Measurements from ENCODE around the gene KCTD13.
A peak's percentile ranks its signal among the peaks of the same experiment; 100 is the strongest.
"Not testable (repeated sequence)": the region's sequence is repeated elsewhere in the genome, so short reads cannot be mapped to it uniquely, and the experiment has no call there.

The KCTD13 gene

DNA sequence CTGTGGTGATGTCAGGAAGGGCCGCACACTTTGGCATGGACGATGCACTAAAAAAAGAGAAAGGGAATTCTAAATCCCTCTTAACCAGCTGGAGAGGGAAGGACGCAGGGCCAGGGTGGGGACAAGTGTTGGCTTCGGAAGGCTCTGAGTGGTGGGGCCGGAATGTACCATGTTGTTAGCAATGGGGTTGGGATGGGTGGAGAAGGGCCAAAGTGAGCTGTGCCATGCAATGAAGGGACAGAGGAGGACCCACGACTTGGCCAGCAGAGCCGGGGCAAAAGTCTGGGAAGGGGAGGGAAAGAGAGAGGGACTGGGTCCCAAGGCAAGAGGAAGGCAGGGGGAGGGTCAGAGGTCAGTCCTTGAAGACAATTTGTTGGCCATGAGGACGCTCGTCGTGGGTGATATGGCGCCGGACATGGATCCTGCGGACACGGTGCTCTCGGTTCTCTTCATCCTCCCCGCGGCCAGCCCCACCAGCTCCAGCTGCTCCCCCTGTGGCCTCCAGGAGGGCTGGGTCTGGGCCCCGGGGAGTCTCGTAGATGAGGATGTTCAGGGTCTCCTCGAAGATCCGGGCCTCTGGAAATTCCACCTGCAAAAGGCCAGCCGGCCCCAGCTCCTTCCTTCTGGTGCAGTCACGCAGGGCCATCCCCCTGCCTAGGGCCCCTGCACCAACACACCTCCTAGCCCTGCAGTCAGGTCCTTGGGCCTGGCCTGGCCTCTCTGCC lies 19.3 kb downstream of the KCTD13 start:
- DNase-seq: no peak

- no peak for DNase-seq
Observed at GRCh38 chr16:29905668-29906067, 20.4 kb downstream of the KCTD13 start.

DNA sequence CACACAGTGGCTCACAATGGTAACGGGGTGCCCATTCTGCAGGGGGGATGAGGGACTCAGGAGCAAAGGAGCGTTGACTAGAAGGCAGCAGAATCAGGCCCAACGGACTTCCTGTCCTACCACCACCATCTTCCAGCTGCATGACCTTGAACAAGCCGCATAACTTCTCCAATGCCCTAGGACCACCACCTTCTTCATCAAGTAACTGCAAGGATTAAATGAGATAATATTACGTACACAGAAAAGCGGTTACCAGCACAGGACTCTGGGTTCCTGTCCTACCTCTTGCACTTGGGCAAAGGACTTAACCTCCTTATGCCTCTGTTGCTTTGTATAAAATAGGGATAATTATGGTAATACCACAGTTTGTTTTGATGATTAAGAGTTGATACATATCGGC lies 21.1 kb downstream of the KCTD13 start:
- no peak for DNase-seq

GRCh38 chr16:29903590-29903989 lies 22.4 kb downstream of the KCTD13 start:
- DNase-seq: no peak

DNA sequence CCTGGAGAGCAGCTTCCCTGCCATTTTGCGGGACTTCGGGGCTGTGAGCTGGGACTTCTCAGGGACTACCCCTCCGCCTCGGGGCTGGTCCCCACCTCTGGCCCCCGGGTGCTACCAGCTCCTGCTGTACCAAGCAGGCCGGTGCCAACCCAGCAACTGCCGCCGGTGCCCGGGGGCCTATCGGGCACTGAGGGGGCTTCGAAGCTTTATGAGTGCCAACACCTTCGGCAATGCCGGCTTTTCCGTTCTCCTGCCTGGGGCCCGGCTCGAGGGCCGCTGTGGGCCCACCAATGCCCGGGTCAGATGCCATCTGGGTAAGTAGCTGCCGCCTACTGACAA lies 24.4 kb downstream of the KCTD13 start:
- no peak for DNase-seq

DNA sequence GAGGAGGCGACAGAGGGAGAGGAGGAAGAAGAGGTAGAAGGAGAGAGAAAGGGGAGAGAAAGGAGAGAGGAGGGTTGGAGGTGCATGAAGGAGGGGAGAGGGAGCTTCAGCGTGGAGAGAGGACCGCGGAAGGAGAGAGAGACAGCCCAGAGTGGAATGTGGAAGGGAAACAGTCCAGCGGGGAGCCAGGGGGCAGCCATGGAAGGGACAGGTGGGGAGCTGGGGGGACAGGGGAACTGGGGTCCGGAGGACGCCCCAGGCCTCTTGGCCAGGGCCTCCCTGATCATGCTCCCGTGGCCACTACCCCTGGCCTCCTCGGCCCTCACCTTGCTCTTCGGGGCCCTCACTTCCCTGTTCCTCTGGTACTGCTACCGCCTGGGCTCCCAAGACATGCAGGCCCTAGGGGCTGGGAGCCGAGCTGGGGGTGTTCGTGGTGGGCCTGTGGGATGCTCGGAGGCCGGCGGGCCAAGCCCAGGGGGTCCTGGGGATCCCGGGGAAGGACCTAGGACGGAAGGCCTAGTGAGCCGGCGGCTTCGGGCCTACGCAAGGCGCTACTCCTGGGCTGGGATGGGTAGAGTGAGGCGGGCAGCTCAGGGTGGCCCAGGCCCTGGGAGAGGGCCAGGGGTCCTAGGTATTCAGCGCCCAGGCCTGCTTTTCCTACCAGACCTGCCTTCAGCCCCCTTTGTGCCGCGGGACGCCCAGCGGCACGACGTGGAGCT lies 25.0 kb downstream of the KCTD13 start:
- no peak for DNase-seq

GRCh38 chr16:29900102-29900887 lies 25.7 kb downstream of the KCTD13 start, which contains the start of gene ASPHD1:
Gene ASPHD1 (plus strand): TSS chr16:29900488. CDS start chr16:29900972, 484 bp downstream.
- DNase-seq: peak; percentile 88

DNA sequence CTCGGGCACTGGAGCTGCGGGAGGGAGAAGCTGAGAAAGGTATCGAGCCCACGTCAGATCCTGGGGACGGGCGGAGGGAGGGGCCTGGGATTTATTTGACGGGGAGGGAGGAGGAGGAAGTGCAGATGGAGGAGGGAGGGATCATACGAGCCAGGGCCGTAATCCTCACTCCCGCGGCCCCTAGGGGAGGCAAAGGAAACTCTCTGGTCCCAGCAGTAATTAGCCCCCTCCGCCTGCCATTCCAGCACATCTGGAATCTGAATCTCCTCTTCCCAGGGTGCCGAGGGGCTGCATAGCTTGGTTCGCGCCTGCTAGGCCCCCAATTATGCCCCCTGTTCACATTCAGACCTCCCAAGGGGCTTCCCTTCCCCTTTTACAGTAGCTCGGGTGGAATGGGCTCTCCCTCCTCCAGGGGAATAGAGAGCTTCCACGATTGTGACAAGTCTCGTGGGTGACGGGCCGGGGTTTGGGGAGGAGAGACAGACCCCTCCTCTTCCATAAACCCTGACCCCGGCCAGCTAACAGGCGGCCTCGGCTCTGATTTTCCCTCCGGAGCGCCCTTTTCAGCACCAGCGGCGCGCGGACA lies 26.4 kb downstream of the KCTD13 start, which contains the start of gene SEZ6L2:
TSS of gene SEZ6L2 (minus strand) at position 35 of the 586 bp plus-strand sequence. CDS start 531 bp downstream, outside the sequence.
- DNase-seq: peak; percentile 74

GRCh38 chr16:29898804-29899515 lies 27.1 kb downstream of the KCTD13 start:
- DNase-seq: no peak

- no peak for DNase-seq
Observed at GRCh38 chr16:29898135-29898803, 27.8 kb downstream of the KCTD13 start.

DNA sequence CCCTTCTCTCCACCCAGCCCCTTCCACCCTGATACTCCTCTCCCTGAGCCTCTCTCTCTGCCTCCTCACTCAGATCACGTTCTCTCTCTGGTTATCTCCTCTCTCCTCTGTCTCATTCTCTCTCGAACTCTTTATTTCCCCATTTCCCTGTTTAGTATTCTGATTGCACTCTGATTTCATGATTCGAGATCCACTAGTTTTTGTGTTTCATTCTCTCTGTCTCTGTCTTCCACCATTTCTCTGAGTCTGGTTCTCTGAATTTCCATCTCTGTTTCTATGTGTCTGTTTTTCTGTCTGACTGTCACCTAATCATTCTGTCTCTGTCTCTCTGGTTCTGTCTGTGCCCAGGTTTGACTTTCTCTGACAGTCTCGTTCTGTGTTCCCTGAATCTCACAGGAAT lies 28.7 kb downstream of the KCTD13 start:
- no peak for DNase-seq

DNA sequence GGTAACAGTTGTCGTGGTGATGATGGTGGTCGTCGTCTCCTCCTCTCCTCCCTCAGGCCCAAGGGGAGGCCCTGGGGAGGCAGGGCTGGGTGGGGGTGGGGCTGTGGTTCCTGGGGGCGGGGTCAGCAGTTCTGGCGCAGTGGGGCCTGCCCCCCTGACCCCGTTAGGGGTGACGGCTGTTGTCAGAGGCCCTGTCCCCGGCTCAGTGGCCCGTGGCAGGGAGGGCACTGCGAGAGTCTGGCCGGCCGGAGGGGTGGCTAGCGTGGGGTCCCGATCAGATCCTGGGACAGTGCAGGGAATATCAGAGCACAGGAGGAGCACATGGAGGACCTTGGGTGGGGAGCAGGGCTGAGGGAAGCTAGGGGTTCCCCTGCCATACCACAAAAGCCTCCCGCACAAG lies 29.2 kb downstream of the KCTD13 start:
- no peak for DNase-seq

DNA sequence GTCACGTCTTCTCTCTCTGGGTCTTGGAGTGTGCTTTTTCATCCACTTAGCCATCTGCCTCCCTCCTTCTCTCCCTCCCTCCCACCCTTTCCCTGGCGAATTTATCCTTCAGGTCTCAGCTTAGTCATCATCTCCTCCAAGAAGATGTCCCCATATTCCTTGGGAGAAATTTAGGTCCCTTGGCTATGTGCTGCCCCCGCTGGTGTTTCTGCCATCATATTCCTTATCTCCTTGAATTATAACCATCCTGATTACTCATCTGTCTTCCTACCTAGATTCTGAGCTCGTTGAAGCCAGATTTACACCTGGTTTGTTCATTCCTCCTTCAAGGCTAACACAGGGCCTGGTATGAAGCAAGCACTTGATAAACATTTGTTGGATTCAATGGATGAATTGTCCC lies 31.7 kb downstream of the KCTD13 start:
- DNase-seq: no peak

DNA sequence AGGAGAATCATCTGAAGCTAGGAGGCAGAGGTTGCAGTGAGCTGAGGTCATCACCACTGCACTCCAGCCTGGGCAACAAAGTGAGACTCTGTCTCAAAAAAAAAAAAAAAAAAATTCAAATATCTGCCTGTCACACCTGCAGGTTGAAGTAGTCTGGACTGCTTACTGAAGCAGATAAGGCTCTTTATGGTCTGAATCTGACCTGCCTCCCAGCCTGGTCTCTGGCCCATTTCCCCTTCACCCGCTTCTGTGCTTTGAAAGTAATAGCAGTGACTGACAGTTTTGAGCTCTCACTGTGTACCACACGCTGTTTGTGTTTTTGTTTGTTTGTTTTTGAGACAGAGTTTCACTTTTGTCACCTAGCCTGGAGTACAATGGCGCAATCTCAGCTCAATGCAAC lies 32.5 kb downstream of the KCTD13 start:
- DNase-seq: no peak

GRCh38 chr16:29892458-29892813 lies 33.6 kb downstream of the KCTD13 start:
- DNase-seq: no peak

- DNase-seq: no peak
Observed at GRCh38 chr16:29891525-29892457, 34.2 kb downstream of the KCTD13 start.

- DNase-seq: not testable (repeated sequence)
Observed at GRCh38 chr16:29889372-29889771, 36.7 kb downstream of the KCTD13 start.

DNA sequence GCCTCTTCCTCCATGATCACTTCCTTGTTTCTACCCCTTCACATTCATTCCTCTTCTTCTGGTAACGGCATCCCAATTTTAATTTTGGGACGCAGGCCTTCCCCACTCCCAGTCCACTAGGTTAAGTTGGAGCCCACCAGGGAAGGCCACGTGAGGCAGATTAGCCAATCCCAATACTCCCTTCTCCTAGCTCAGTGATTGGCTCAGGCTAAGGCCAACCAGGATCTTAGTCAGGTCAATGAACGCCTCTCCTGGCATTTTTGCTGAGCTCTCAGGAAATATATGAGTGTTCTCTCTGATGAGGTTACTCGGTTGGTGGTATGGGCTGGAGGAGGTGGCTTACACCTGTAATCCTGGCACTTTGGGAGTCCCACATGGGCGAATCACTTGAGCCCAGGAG lies 42.0 kb downstream of the KCTD13 start:
- DNase-seq: no peak

DNA sequence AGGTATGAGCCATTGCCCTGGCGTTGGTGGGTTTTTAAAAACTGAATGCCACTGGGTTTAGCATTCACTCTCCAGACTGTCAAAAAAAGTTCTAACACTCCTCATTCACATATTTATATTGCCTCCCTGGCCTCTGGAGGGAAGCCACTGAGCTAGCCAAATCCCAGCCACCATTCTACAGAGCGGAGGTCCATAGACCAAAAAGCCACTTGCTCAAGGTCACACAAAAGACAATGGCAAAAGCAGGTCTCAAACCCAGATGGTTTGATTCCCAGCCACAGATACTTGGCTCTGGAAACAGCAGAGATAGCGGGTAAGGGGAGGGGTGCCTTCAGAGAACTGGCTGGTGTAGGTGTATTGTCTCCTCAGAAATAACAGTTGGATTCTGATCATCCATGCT lies 45.0 kb downstream of the KCTD13 start:
- DNase-seq: no peak

DNA sequence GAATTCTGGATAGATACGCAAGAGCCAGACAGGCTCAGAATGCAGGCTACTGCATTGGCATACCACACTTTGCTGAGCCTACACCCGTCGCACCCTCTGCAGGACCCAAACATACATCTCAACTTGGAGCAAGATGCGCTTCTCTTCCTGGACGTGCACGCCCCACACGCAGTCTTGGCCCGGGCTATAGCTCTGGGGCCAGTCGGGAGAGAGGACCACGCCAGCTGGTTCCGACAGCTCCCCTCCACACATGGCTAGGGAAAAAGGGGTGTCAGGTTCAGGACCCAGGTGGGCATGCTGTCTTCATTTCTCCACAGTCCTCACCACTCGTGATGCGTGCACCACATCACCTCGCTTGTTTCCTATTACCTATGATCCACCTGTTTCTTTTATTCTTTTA lies 47.9 kb downstream of the KCTD13 start:
- no peak for DNase-seq

Measured in midbrain (tissue), 1 donor.